ENCODE measurements around the gene TMEM114. TPM values are rescaled to one million over a fixed set of nuclear protein-coding genes. Genes with fewer than 3 reads are reported as not detected.
"Not testable (repeated sequence)": the region's sequence is repeated elsewhere in the genome, so short reads cannot be mapped to it uniquely, and the experiment has no call there.

Gene TMEM114
- polyA plus RNA-seq, 1 experiment = not detected

GRCh38 chr16:8571061-8571596, 19.2 kb downstream of the TMEM114 start:
- DNase-seq (ENCODE audit: low read depth, low spot score) = no peak
- no peak overlapping the region for H3K27ac ChIP-seq (ENCODE audit: low read depth, low read length)
- ChIA-PET POLR2A (no interaction called here), CTCF (interaction anchor here (0.5 to 2.9 kb wide), 4 partner anchors 85 to 1821 kb away, joined by 3 to 14 read pairs (median 4); no protein-coding TSS in a partner anchor)
- no peak for TF ChIP-seq CTCF (IDR thresholded peaks at IDR 0.05; ENCODE audit: low read depth, low read length)
- H3K27me3 ChIP-seq (ENCODE audit: control insufficient read depth, insufficient read depth, low read length) = peaks cover 2% of the 10 kb centered on the region
- no peak overlapping the region for H3K4me3 ChIP-seq (ENCODE audit: low read depth, low read length)
- H3K9me3 ChIP-seq (ENCODE audit: control insufficient read depth, insufficient read depth, low read length) = no peaks in the 10 kb centered on the region

GRCh38 chr16:8570393-8570792, 19.9 kb downstream of the TMEM114 start:
- POLR2A ChIA-PET = not testable (repeated sequence)
- CTCF ChIA-PET = interaction anchor here (1.0 to 3.7 kb wide), 2 partner anchors 86 to 221 kb away, joined by 4 to 30 read pairs; no protein-coding TSS in a partner anchor

GRCh38 chr16:8569650-8570346, 20.5 kb downstream of the TMEM114 start:
- POLR2A ChIA-PET = no interaction called here
- DNase-seq (ENCODE audit: low read depth, low spot score) = no peak
- no peak for TF ChIP-seq CTCF (IDR thresholded peaks at IDR 0.05; ENCODE audit: low read depth, low read length)
- H3K9me3 ChIP-seq (ENCODE audit: control insufficient read depth, insufficient read depth, low read length) = no peaks in the 10 kb centered on the region
- H3K27ac ChIP-seq (ENCODE audit: low read depth, low read length) = no peak overlapping the region
- CTCF ChIA-PET = interaction anchor here (0.7 to 3.7 kb wide), 3 partner anchors 19 to 463 kb away, joined by 4 to 30 read pairs (median 5); no protein-coding TSS in a partner anchor
- H3K4me3 ChIP-seq (ENCODE audit: low read depth, low read length) = no peak overlapping the region
- H3K27me3 ChIP-seq (ENCODE audit: control insufficient read depth, insufficient read depth, low read length) = no peaks in the 10 kb centered on the region

More at GRCh38 chr16:8570393-8570792, 19.9 kb downstream of the TMEM114 start:
- H3K9me3 ChIP-seq (ENCODE audit: control insufficient read depth, insufficient read depth, low read length); H3K27me3 ChIP-seq (ENCODE audit: control insufficient read depth, insufficient read depth, low read length); DNase-seq (ENCODE audit: low read depth, low spot score); H3K27ac ChIP-seq (ENCODE audit: low read depth, low read length); H3K4me3 ChIP-seq (ENCODE audit: low read depth, low read length): not testable (repeated sequence)

GRCh38 chr16:8568231-8568617, 22.1 kb downstream of the TMEM114 start:
- Histone ChIP-seq H3K27ac (ENCODE audit: low read depth, low read length) (no peak overlapping the region), H3K9me3 (ENCODE audit: control insufficient read depth, insufficient read depth, low read length) (no peaks in the 10 kb centered on the region), H3K4me3 (ENCODE audit: low read depth, low read length) (no peak overlapping the region), H3K27me3 (ENCODE audit: control insufficient read depth, insufficient read depth, low read length) (no peaks in the 10 kb centered on the region)
- ChIA-PET POLR2A (no interaction called here), CTCF (interaction anchor here (0.7 to 3.7 kb wide), 8 partner anchors 17 to 1783 kb away, joined by 3 to 30 read pairs (median 4); no protein-coding TSS in a partner anchor)
- no peak for TF ChIP-seq CTCF (IDR thresholded peaks at IDR 0.05; ENCODE audit: low read depth, low read length)
- no peak for DNase-seq (ENCODE audit: low read depth, low spot score)

- ChIA-PET POLR2A (no interaction called here), CTCF (interaction anchor here (0.6 to 3.7 kb wide), 25 partner anchors 12 to 1948 kb away, joined by 3 to 30 read pairs (median 4); partner anchors contain the start of gene METTL22)
- Histone ChIP-seq H3K27me3 (ENCODE audit: control insufficient read depth, insufficient read depth, low read length) (no peaks in the 10 kb centered on the region), H3K4me3 (ENCODE audit: low read depth, low read length) (no peak overlapping the region), H3K9me3 (ENCODE audit: control insufficient read depth, insufficient read depth, low read length) (no peaks in the 10 kb centered on the region), H3K27ac (ENCODE audit: low read depth, low read length) (peak overlapping the region; percentile 21)
- TF ChIP-seq CTCF (IDR thresholded peaks at IDR 0.05; ENCODE audit: low read depth, low read length) = peak; percentile 99
- DNase-seq (ENCODE audit: low read depth, low spot score) = peak; percentile 74
These were observed 22.7 kb downstream of the TMEM114 start for GRCh38 chr16:8567355-8568230.

All from AG04450 (cell line).